Neural cell (in vitro differentiated cells): ENCODE data around the gene RIMKLB. TPM values are rescaled to one million over a fixed set of nuclear protein-coding genes. Genes with fewer than 3 reads are reported as not detected.
"Not testable (repeated sequence)": the region's sequence is repeated elsewhere in the genome, so short reads cannot be mapped to it uniquely, and the experiment has no call there.

Experiments
- H2AFZ ChIP-seq: fragments of 200-600, 300-800 bp; sonication (generic), shearing (Covaris generic); 2 replicates; pipeline ENCODE4 v1.6.0; 2014; ENCODE audit warnings: low read depth, mild to moderate bottlenecking, antibody characterized with exemption, low read length, moderate library complexity
- H3F3A ChIP-seq: fragments of 200-600 bp; shearing (Covaris generic); 2 replicates; pipeline ENCODE4 v1.6.1; 2016; ENCODE audit warnings: mild to moderate bottlenecking, moderate library complexity, mixed read lengths, antibody characterized with exemption, low read length; ENCODE audit not compliant: insufficient read depth, poor library complexity, severe bottlenecking
- H3K27ac ChIP-seq: fragments of 200-600, 300-800 bp; sonication (generic), shearing (Covaris generic); 2 replicates; pipeline ENCODE4 v1.5.1; 2014; ENCODE audit warnings: mild to moderate bottlenecking, low read length, moderate library complexity
- H3K27me3 ChIP-seq: fragments of 300-800, 200-600 bp; sonication (generic), shearing (Covaris generic); 2 replicates; pipeline ENCODE4 v1.6.0; 2014; ENCODE audit warnings: mild to moderate bottlenecking, low read depth, low read length, moderate library complexity; ENCODE audit not compliant: insufficient read depth
- H3K36me3 ChIP-seq: fragments of 300-800, 200-600 bp; sonication (generic), shearing (Covaris generic); 2 replicates; pipeline ENCODE4 v1.5.1; 2014; ENCODE audit warnings: mild to moderate bottlenecking, antibody characterized with exemption, low read length, moderate library complexity; ENCODE audit not compliant: insufficient read depth
- H3K4me2 ChIP-seq: fragments of 300-800, 200-600 bp; sonication (generic), shearing (Covaris generic); 2 replicates; pipeline ENCODE4 v1.6.0; 2014; ENCODE audit warnings: mild to moderate bottlenecking, low read length
- H3K4me3 ChIP-seq: fragments of 300-800, 200-600 bp; sonication (generic), shearing (Covaris generic); 2 replicates; pipeline ENCODE4 v1.5.1; 2014; ENCODE audit warnings: mild to moderate bottlenecking, low read length, moderate library complexity
- H3K79me2 ChIP-seq: fragments of 200-600 bp; shearing (Covaris generic); replicated peaks from 2 replicates; pipeline ENCODE4 v1.6.0; 2014; ENCODE audit warnings: mild to moderate bottlenecking, low read length, moderate library complexity; ENCODE audit not compliant: insufficient read depth
- H3K9ac ChIP-seq: fragments of 300-800, 200-600 bp; sonication (generic), shearing (Covaris generic); 2 replicates; pipeline ENCODE4 v1.6.1; 2016; ENCODE audit warnings: mild to moderate bottlenecking, low read length, mixed read lengths
- H3K9me2 ChIP-seq: fragments of 200-600 bp; shearing (Covaris generic); 2 replicates; pipeline ENCODE4 v1.6.1; 2016; ENCODE audit warnings: mild to moderate bottlenecking, low read length, mixed read lengths; ENCODE audit not compliant: insufficient read depth
- H3K9me3 ChIP-seq: fragments of 200-600, 300-800 bp; sonication (generic), shearing (Covaris generic); 2 replicates; pipeline ENCODE4 v1.6.1; 2016; ENCODE audit warnings: mild to moderate bottlenecking, mixed run types, low read length, moderate library complexity, mixed read lengths
- H4K20me1 ChIP-seq: fragments of 200-600 bp; shearing (Covaris generic); 2 replicates; pipeline ENCODE4 v1.6.1; 2016; ENCODE audit warnings: mild to moderate bottlenecking, mixed run types; ENCODE audit not compliant: insufficient read depth
- EP300 ChIP-seq: fragments of 450-650 bp; conservative IDR thresholded peaks from 2 replicates; pipeline ENCODE4 v1.6.1; 2014; ENCODE audit warnings: antibody characterized with exemption, mild to moderate bottlenecking, moderate library complexity; ENCODE audit not compliant: poor library complexity, severe bottlenecking
- EZH2 ChIP-seq: fragments of 200-600, 300-800 bp; shearing (Covaris generic), sonication (generic); IDR thresholded peaks from 2 replicates; pipeline ENCODE4 v1.6.1; 2014; ENCODE audit warnings: antibody characterized with exemption, low read length, borderline replicate concordance, mild to moderate bottlenecking; ENCODE audit not compliant: insufficient read depth, poor library complexity, severe bottlenecking
- MXI1 ChIP-seq: fragments of 450-650 bp; conservative IDR thresholded peaks from 2 replicates; pipeline ENCODE4 v1.6.1; 2014; ENCODE audit warnings: antibody characterized with exemption, mild to moderate bottlenecking; ENCODE audit not compliant: poor library complexity, severe bottlenecking
- POLR2AphosphoS5 ChIP-seq: IDR thresholded peaks from 2 replicates; pipeline ENCODE4 v1.6.1; 2012
- RAD21 ChIP-seq: fragments of 450-650 bp; conservative IDR thresholded peaks from 2 replicates; pipeline ENCODE4 v1.6.1; 2014; ENCODE audit warnings: antibody characterized with exemption, mild to moderate bottlenecking, moderate library complexity
- SMC3 ChIP-seq: fragments of 450-650 bp; conservative IDR thresholded peaks from 2 replicates; pipeline ENCODE4 v1.6.1; 2014; ENCODE audit warnings: antibody characterized with exemption, mild to moderate bottlenecking, moderate library complexity; ENCODE audit not compliant: poor library complexity
- TAF1 ChIP-seq: IDR thresholded peaks from 2 replicates; pipeline ENCODE4 v1.6.1; 2012; ENCODE audit warnings: low read depth
- polyA plus RNA-seq: library from polyadenylated mRNA; depleted of rRNA; stranded (reverse); fragments of >200 nt; gene quantifications from 2 replicates; pipeline ENCODE4 v1.2.3, GENCODE V29; 2014
- TF ChIP-seq, protein P1 (sequence below): IDR thresholded peaks from 2 replicates; pipeline ENCODE4 v1.6.1; 2012; ENCODE audit warnings: borderline replicate concordance
- TF ChIP-seq, protein P2 (sequence below): fragments of 450-650 bp; IDR thresholded peaks from 2 replicates; pipeline ENCODE4 v1.5.1; 2014; ENCODE audit warnings: antibody characterized with exemption, mild to moderate bottlenecking, moderate library complexity; ENCODE audit not compliant: poor library complexity, severe bottlenecking

RIMKLB gene
- polyA plus RNA-seq, 1 donor from 2014 or later: 393 TPM

DNA sequence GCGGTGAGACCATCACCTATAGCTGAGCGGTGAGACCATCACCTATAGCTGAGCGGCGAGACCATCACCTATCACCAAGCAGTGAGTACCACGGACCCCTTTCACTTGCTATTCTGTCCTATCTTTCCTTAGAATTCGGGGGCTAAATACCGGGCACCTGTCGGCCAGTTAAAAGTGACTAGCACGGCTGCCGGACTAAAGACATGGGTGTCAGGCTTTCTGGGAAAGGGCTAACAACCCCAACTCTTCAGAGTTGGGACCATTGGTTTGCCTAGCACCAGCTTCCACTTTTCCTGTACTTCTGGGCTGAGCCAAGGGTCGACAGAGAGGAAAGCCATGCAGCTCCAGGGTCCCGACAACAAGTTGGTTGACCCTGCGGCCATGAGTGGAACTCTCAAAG lies 90.9 kb downstream of the RIMKLB start:
- not testable (repeated sequence) for H3K79me2 ChIP-seq, H3K36me3 ChIP-seq, H3F3A ChIP-seq, H3K4me3 ChIP-seq, H3K4me2 ChIP-seq, H2AFZ ChIP-seq, H3K27me3 ChIP-seq, H3K9me3 ChIP-seq, H3K9me2 ChIP-seq, H3K9ac ChIP-seq, H3K27ac ChIP-seq, H4K20me1 ChIP-seq

DNA sequence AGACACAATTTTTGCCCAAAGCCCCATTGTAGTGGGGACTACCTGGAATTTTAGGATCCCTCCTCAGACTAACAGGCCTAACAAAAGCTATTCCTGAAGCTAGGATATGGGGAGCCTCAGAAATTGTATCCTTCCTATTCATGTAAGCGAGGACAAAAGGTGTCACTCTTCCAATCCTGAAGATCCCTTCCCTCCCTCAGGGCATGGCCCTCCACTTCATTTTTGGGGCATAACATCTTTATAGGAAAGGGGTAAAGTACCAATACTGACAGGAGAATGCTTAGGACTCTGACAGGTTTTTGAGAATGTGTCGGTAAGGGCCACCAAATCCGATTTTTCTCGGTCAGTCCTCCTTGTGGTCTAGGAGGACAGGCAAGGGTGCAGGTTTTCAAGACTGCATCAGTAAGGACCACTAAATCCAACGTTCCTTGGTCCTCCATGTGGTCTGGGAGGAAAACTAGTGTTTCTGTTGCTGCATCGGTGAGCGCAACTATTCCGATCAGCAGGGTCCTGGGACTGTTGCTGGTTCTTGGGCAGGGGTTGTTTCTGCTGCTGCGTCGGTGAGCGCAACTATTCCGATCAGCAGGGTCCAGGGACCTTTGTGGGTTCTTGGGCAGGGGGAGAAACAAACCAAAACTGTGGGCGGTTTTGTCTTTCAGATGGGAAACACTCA lies 91.7 kb downstream of the RIMKLB start:
- H3K27ac ChIP-seq, H3K4me3 ChIP-seq, H3K9ac ChIP-seq, H3F3A ChIP-seq, H4K20me1 ChIP-seq, H3K4me2 ChIP-seq, H3K9me3 ChIP-seq, H3K79me2 ChIP-seq, H3K36me3 ChIP-seq, H2AFZ ChIP-seq, H3K9me2 ChIP-seq, H3K27me3 ChIP-seq: not testable (repeated sequence)

DNA sequence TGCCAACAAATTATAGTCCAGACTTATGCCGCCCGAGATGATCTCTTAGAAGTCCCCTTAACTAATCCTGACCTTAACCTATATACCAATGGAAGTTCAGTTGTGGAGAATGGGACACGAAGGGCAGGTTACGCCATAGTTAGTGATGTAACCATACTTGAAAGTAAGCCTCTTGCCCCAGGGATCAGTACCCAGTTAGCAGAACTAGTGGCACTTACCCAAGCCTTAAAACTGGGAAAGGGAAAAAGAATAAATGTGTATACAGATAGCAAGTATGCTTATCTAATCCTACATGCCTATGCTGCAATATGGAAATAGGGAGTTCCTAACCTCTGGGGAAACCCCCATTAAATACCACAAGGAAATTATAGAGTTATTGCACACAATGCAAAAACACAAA lies 95.4 kb downstream of the RIMKLB start:
- not testable (repeated sequence) for H3K27me3 ChIP-seq, H3K4me3 ChIP-seq, H3K9me3 ChIP-seq, H3K36me3 ChIP-seq, H3K79me2 ChIP-seq, H3K27ac ChIP-seq, H3K9me2 ChIP-seq, H2AFZ ChIP-seq, H3K9ac ChIP-seq, H3F3A ChIP-seq, H3K4me2 ChIP-seq, H4K20me1 ChIP-seq

DNA sequence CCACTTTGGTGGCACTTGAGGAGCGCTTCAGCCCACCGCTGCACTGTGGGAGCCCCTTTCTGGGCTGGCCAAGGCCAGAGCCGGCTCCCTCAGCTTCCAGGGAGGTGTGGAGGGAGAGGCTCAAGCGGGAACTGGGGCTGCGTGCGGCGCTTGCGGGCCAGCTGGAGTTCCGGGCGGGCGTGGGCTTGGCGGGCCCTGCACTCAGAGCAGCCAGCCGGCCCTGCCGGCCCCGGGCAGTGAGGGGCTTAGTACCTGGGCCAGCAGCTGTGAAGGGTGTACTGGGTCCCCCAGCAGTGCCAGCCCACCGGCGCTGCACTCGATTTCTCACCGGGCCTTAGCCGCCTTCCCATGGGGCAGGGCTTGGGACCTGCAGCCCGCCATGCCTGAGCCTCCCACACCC lies 96.8 kb downstream of the RIMKLB start:
- not testable (repeated sequence) for H3K4me2 ChIP-seq, H3K9me2 ChIP-seq, H4K20me1 ChIP-seq, H2AFZ ChIP-seq, H3K27ac ChIP-seq, H3K36me3 ChIP-seq, H3K79me2 ChIP-seq, H3K27me3 ChIP-seq, H3K4me3 ChIP-seq, H3F3A ChIP-seq, H3K9ac ChIP-seq, H3K9me3 ChIP-seq

DNA sequence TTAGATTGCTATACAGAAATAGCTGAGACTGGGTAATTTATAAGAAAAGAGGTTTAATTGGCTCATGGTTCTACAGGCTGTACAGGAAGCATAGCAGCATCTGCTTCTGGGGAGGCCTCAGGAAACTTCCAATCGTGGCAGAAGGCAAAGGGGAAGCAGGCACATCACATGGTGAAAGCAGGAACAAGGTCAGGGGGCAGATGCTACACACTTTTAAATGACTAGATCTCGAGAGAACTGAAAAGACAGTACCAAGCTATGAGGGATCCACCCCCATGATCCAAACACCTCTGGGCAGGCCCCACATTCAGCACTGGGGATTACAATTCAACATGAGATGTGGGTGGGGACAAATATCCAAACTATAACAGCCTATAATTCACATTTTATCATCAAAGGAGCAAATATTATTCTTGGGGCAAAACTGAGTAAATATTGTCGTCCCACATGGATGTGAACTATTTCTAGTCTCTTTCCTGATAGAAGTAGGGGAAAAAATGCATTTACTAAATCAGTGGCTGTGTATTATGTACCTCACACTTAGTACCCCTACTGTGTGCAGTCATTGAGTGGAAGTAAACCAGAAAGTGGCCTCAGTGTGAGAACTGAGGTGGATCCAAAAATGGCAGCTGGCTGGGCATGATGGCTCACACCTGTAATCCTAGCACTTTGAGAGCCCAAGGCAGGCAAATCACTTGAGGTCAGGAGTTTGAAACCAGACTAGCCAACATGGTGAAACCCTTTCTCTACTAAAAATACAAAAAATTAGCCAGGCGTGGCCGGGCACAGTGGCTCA lies 99.2 kb downstream of the RIMKLB start:
- no peaks in the 10 kb centered on the region for H3K36me3 ChIP-seq
- H3K4me2 ChIP-seq: no peak overlapping the region
- no peaks in the 10 kb centered on the region for H4K20me1 ChIP-seq
- no peaks in the 10 kb centered on the region for H3K9me3 ChIP-seq
- H3K79me2 ChIP-seq: no peaks in the 10 kb centered on the region
- TF ChIP-seq POLR2AphosphoS5: no peak
- TF ChIP-seq, protein P1, sequence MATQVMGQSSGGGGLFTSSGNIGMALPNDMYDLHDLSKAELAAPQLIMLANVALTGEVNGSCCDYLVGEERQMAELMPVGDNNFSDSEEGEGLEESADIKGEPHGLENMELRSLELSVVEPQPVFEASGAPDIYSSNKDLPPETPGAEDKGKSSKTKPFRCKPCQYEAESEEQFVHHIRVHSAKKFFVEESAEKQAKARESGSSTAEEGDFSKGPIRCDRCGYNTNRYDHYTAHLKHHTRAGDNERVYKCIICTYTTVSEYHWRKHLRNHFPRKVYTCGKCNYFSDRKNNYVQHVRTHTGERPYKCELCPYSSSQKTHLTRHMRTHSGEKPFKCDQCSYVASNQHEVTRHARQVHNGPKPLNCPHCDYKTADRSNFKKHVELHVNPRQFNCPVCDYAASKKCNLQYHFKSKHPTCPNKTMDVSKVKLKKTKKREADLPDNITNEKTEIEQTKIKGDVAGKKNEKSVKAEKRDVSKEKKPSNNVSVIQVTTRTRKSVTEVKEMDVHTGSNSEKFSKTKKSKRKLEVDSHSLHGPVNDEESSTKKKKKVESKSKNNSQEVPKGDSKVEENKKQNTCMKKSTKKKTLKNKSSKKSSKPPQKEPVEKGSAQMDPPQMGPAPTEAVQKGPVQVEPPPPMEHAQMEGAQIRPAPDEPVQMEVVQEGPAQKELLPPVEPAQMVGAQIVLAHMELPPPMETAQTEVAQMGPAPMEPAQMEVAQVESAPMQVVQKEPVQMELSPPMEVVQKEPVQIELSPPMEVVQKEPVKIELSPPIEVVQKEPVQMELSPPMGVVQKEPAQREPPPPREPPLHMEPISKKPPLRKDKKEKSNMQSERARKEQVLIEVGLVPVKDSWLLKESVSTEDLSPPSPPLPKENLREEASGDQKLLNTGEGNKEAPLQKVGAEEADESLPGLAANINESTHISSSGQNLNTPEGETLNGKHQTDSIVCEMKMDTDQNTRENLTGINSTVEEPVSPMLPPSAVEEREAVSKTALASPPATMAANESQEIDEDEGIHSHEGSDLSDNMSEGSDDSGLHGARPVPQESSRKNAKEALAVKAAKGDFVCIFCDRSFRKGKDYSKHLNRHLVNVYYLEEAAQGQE: no peak
- TF ChIP-seq EP300: no peak
- TF ChIP-seq RAD21: no peak
- TF ChIP-seq SMC3: no peak
- TF ChIP-seq TAF1: no peak
- no peak for TF ChIP-seq EZH2
- TF ChIP-seq MXI1: no peak
- TF ChIP-seq, protein P2, sequence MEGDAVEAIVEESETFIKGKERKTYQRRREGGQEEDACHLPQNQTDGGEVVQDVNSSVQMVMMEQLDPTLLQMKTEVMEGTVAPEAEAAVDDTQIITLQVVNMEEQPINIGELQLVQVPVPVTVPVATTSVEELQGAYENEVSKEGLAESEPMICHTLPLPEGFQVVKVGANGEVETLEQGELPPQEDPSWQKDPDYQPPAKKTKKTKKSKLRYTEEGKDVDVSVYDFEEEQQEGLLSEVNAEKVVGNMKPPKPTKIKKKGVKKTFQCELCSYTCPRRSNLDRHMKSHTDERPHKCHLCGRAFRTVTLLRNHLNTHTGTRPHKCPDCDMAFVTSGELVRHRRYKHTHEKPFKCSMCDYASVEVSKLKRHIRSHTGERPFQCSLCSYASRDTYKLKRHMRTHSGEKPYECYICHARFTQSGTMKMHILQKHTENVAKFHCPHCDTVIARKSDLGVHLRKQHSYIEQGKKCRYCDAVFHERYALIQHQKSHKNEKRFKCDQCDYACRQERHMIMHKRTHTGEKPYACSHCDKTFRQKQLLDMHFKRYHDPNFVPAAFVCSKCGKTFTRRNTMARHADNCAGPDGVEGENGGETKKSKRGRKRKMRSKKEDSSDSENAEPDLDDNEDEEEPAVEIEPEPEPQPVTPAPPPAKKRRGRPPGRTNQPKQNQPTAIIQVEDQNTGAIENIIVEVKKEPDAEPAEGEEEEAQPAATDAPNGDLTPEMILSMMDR: no peak
- no peak overlapping the region for H2AFZ ChIP-seq
- no peak overlapping the region for H3K4me3 ChIP-seq
- H3F3A ChIP-seq: no peaks in the 10 kb centered on the region
- no peaks in the 10 kb centered on the region for H3K27me3 ChIP-seq
- no peaks in the 10 kb centered on the region for H3K9me2 ChIP-seq
- H3K27ac ChIP-seq: no peak overlapping the region
- H3K9ac ChIP-seq: no peak overlapping the region
